Heart right ventricle (tissue), 16 donors: ENCODE data around the gene USHBP1. TPM values are rescaled to one million over a fixed set of nuclear protein-coding genes. Genes with fewer than 3 reads are reported as not detected.

Experiments used
- ATAC-seq, 8 donors: fragments of 200-7000 bp; cut with Tn5 transposase; one replicate each; pipeline ENCODE4 v1.9.1; 2020; ENCODE audit warnings: mild to moderate bottlenecking in 8 of 8, moderate library complexity in 8 of 8, moderate number of reproducible peaks in 1 of 8
- DNase-seq, 2 donors: peaks; one replicate each; pipeline ENCODE4 v3.0.0-alpha.2; 2020
- H3K27ac ChIP-seq, 10 donors: fragments of 200-600 bp; sonication (generic) in 2 of 10; one replicate each; pipeline versions ENCODE4 v1.5.0 to v1.8.0; 2020 to 2022; ENCODE audit warnings: mild to moderate bottlenecking in 3 of 10
- H3K27me3 ChIP-seq, 7 donors: fragments of 200-600 bp; one replicate each; pipeline ENCODE4 v1.8.0; 2021 to 2022; ENCODE audit warnings: mild to moderate bottlenecking in 2 of 7
- H3K36me3 ChIP-seq, 9 donors: fragments of 200-600 bp; sonication (generic) in 1 of 9; one replicate each; pipeline versions ENCODE4 v1.5.0 to v1.8.0; 2020 to 2022; ENCODE audit warnings: mild to moderate bottlenecking in 2 of 9
- H3K4me1 ChIP-seq, 9 donors: fragments of 200-600 bp; sonication (generic) in 1 of 9; one replicate each; pipeline versions ENCODE4 v1.5.0 to v1.8.0; 2020 to 2022; ENCODE audit warnings: mild to moderate bottlenecking in 4 of 9
- H3K4me3 ChIP-seq, 10 donors: fragments of 200-600 bp; sonication (generic) in 2 of 10; one replicate each; pipeline versions ENCODE4 v1.5.0 to v1.8.0; 2020 to 2022; ENCODE audit warnings: mild to moderate bottlenecking in 7 of 10, moderate library complexity in 2 of 10
- H3K9me3 ChIP-seq, 11 donors: fragments of 200-600 bp in 10 of 11; sonication (generic) in 2 of 11; one replicate each; pipeline versions ENCODE4 v1.5.0 to v1.8.0; 2013 to 2022; ENCODE audit warnings: mild to moderate bottlenecking in 2 of 11, control low read depth in 1 of 11, moderate library complexity in 1 of 11
- WGBS, 2 donors: extraction: QIAGEN DNeasy Blood & Tissue Kit; methylation state at CpG; one replicate each; pipeline ENCODE4 v1.1.7; 2013; ENCODE audit warnings: inconsistent platforms in 1 of 2; 5-methylcytosine and 5-hydroxymethylcytosine counted together
- intact Hi-C, 10 donors: fragments of 100-400 bp; cut with DNase I; formaldehyde crosslinking; loops; one replicate each; pipeline versions ENCODE4 v1.11.1 to v1.14.2; 2022
- polyA plus RNA-seq, 2 donors: library from polyadenylated mRNA; stranded (reverse); fragments of 200-250 nt; gene quantifications; one replicate each; pipeline ENCODE4 v1.2.3, GENCODE V29; 2013
- total RNA-seq, 10 donors: library from RNA; stranded (reverse); fragmentation: NEBNext Ultra II Directional in 3 of 10; extraction: Animal tissue kit (Norgen Biotek cat#: 25700) in 3 of 10; gene quantifications; one replicate each; pipeline versions ENCODE4 v1.2.1 to v1.2.4, GENCODE V29; 2021 to 2023
- TF ChIP-seq, protein P1 (sequence below), 9 donors: fragments of 200-600 bp; sonication (generic) in 2 of 9; IDR thresholded peaks; one replicate each; pipeline versions ENCODE4 v1.5.0 to v1.8.0; 2021 to 2022; ENCODE audit warnings: antibody characterized with exemption in 9 of 9, mild to moderate bottlenecking in 5 of 9, moderate library complexity in 1 of 9
- donor health status: Arrhythmogenic right ventricular cardiomyopathy.
- donor health status: ischemic (EF 13 %, LVEDD 7.1; RV severe dilation, severe dysfunction).
- donor health status: healthy with polysubstance abuse.
- donor health status: DM: no; HTN: yes; CAD: no.
- donor health status: DM: no; HTN: no; CAD: no.
- donor health status: ischemic (EF 25% LVEDD 6.9; RV normal size, moderate dysfunction).
- donor health status: ischemic (EF 25% LVEDD 5.7; RV mildly dilated, moderate dysfunction).
- donor health status: healthy.
- donor health status: DM: yes; HTN: yes; CAD: no.
- donor health status: Ischemic cardiomyopathy.
- donor health status: ischemic (EF 35%, LVEDD 5.7; RV mildly dilated, moderate dysfunction).
- donor health status: nonischemic (EF 11% LVEDD 7.7; RV severe dilation, severe dysfunction).
- donor health status: DM: yes; HTN: yes; CAD: no.
- donor health status: PGD.
- donor health status: ischemic (EF 29% LVEDD 5.4; RV normal size, mild dysfunction).
- donor health status: nonischemic (EF 23%, LVEDD 6.1; RV moderate dilation, normal function).

Gene USHBP1
- total and polyA plus RNA-seq, 12 donors: 3.4 to 30.9 (median 7.1) TPM

DNA sequence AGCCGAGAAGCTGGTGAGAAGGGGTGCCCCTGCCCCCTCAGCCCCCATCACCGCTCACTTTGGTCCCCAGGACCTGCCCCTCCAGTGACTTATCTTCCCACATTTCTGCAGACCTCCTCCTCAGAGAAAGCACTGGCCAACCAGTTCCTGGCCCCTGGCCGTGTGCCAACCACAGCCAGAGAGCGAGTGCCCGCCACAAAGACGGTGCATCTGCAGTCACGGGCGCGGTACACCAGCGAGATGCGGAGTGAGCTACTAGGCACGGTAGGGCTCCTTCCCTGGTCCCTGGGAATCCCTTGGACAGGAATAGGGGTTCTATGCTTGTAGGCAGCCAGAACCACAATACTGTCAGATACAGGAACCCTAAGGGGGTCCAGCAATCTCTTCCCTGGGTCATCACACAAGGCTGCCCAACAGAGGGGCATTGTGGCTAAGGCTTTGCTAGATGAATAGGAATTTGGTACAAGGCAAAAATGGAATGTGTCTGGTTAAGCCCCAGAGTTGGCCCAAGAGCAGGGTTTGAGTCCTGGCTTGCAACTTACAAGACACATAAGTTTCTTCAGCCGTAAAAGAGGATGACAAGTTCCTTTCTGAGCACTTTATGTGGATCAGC lies 48.4 kb downstream of the USHBP1 start:
- H3K9me3 ChIP-seq: no peaks in the 10 kb centered on the region
- peak overlapping the region in 8 of 10 donors; percentile 89 to 97 (median 94) for H3K27ac ChIP-seq
- TF ChIP-seq, protein P1, sequence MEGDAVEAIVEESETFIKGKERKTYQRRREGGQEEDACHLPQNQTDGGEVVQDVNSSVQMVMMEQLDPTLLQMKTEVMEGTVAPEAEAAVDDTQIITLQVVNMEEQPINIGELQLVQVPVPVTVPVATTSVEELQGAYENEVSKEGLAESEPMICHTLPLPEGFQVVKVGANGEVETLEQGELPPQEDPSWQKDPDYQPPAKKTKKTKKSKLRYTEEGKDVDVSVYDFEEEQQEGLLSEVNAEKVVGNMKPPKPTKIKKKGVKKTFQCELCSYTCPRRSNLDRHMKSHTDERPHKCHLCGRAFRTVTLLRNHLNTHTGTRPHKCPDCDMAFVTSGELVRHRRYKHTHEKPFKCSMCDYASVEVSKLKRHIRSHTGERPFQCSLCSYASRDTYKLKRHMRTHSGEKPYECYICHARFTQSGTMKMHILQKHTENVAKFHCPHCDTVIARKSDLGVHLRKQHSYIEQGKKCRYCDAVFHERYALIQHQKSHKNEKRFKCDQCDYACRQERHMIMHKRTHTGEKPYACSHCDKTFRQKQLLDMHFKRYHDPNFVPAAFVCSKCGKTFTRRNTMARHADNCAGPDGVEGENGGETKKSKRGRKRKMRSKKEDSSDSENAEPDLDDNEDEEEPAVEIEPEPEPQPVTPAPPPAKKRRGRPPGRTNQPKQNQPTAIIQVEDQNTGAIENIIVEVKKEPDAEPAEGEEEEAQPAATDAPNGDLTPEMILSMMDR (IDR thresholded peaks at IDR 0.05): no peak
- WGBS, 2 donors: 86 to 93% methylated on average over 13 of the region's 13 CpGs
- intact Hi-C loops: loop anchor here in 1 of 10 donors (10.0 kb wide), 1 partner anchor 69 kb away; the partner anchor contains the start of gene ANKLE1
- DNase-seq (no peak), ATAC-seq (no peak)
- H3K36me3 ChIP-seq: peaks cover 0 to 65% (median 32%) of the 10 kb centered on the region in 9 donors
- peaks cover 0 to 21% (median 13%) of the 10 kb centered on the region in 9 donors for H3K4me1 ChIP-seq
- no peaks in the 10 kb centered on the region for H3K27me3 ChIP-seq
- peak overlapping the region in 7 of 10 donors; percentile 59 to 80 (median 71) for H3K4me3 ChIP-seq

DNA sequence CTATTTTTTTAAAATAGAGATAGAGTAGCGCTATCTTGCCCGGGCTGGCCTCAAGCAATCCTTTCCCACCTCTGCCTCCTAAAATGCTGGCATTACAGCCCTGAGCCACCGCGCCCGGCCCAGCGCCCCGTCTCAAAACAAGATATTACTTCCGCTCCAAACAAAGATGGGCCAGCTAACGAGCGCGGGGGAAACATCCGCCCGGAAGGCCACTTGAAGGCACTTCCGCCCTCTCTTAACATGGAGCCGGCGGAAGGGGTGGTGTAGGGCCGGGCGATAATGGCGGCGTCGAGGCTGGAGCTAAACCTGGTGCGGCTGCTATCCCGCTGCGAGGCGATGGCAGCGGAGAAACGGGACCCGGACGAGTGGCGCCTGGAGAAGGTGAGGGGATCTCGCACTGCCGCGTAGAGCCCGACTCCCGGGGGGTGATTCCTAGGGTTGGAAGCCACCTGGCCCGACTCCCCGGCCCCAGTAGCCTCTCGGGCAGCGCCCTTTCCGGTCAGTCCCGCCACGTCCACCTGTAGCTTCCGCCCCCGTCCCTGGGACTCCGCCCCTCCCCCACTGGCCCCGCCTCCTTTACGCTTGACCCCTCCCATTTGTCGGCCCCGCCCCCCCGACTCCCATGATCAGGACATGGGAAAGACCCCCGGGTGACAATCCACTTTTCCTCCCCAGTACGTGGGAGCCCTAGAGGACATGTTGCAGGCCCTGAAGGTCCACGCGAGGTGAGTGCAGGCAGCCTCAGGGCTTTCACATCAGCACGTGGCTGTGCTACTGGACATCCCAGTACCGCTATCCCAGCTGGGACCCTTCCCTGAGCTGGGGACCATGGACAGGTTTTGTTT lies 49.2 kb downstream of the USHBP1 start, which contains the start of gene USE1:
TSS of gene USE1 (plus strand) at position 231 of the 845 bp plus-strand sequence. CDS start at position 280, 49 bp downstream.
- 3 to 4% methylated on average over 56 of the region's 56 CpGs for WGBS, 2 donors
- H3K4me3 ChIP-seq: peak within 1 kb of the TSS; percentile 47 to 80 (median 64)
- no peaks in the 10 kb centered on the region for H3K9me3 ChIP-seq
- H3K27ac ChIP-seq: peak within 1 kb of the TSS; percentile 80 to 97 (median 94)
- H3K27me3 ChIP-seq: no peaks in the 10 kb centered on the region
- peaks cover 0 to 21% (median 13%) of the 10 kb centered on the region in 9 donors for H3K4me1 ChIP-seq
- DNase-seq (peak; percentile 90 to 92), ATAC-seq (peak; percentile 93 to 98 (median 96))
- H3K36me3 ChIP-seq: peaks cover 0 to 74% (median 40%) of the 10 kb centered on the region in 9 donors
- TF ChIP-seq, protein P1 (IDR thresholded peaks at IDR 0.05): no peak
- intact Hi-C loops: loop anchor here in 1 of 10 donors (10.0 kb wide), 1 partner anchor 69 kb away; the partner anchor contains the start of gene ANKLE1

DNA sequence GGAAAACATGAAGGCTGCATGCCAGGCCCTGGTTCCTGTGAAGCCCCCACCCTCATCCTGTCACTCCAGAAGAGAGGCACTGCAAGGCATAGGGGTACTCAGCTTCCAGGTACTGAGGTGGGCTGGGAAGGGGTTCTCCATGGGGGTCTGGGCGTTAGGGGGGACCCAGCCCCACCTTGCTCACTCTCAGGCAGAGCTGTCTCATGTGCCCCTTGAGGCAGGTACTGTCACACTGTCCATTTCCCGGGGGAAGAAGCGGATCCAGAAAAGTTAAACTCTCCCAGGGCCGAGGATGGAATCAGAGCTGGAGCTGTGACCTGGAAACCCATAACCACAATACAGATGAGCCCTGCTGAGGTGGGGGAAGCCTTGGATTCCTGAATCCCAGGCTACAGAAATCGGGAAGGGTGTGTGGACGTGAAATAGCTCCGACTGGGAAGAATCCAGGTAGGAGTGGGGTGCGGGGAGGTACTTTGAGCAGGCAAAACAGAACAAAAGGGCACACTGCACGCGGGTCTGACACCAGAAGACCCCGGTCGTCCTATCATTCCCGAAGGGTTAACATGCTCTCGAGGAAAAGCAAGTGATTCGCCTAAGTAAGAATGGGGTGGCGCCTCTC lies 49.9 kb downstream of the USHBP1 start:
- DNase-seq (no peak), ATAC-seq (peak in 1 of 8 donors; percentile 0)
- TF ChIP-seq, protein P1 (IDR thresholded peaks at IDR 0.05): no peak
- Histone ChIP-seq H3K36me3 (peaks cover 0 to 78% (median 46%) of the 10 kb centered on the region in 9 donors), H3K4me1 (peaks cover 0 to 16% (median 13%) of the 10 kb centered on the region in 9 donors), H3K27me3 (no peaks in the 10 kb centered on the region), H3K9me3 (no peaks in the 10 kb centered on the region), H3K27ac (peak overlapping the region; percentile 80 to 97 (median 94)), H3K4me3 (peak overlapping the region; percentile 47 to 80 (median 64))
- intact Hi-C loops: loop anchor here in 1 of 10 donors (10.0 kb wide), 1 partner anchor 70 kb away; the partner anchor contains the start of gene ANKLE1
- 25 to 39% methylated on average over 16 of the region's 16 CpGs for WGBS, 2 donors

DNA sequence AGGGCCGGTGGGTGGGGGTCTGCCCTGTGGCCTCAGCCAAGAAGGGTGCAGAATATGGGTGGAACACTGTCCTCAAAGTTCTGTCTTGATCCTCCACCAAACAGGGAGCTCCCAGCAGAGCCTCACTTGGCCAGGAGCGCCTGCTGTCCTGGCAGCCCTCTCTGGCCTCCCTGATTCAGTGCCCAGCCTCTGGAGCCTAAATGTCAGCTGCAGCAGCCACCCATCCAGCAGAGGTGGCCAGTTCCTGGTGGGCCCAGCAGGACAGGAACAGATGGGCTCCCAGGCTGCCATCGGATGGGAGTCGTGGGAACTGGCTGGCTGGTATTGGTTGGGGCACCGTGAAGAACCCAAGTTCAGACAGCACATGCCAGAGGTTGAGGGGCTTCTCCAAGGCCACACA lies 51.2 kb downstream of the USHBP1 start:
- WGBS, 2 donors: 85 to 89% methylated on average over 5 of the region's 5 CpGs
- TF ChIP-seq, protein P1 (IDR thresholded peaks at IDR 0.05): no peak
- Histone ChIP-seq H3K9me3 (no peaks in the 10 kb centered on the region), H3K27ac (no peak overlapping the region), H3K36me3 (peaks cover 0 to 78% (median 40%) of the 10 kb centered on the region in 9 donors), H3K4me1 (peaks cover 0 to 16% (median 13%) of the 10 kb centered on the region in 9 donors), H3K27me3 (no peaks in the 10 kb centered on the region), H3K4me3 (no peak overlapping the region)
- intact Hi-C loops: loop anchor here in 1 of 10 donors (10.0 kb wide), 1 partner anchor 71 kb away; the partner anchor contains the start of gene ANKLE1
- no peak for ATAC-seq
- DNase-seq: no peak
